HCT116 (cell line): ENCODE measurements around the gene DNAJC25. TPM values are rescaled to one million over a fixed set of nuclear protein-coding genes. Genes with fewer than 3 reads are reported as not detected.

ENCODE experiments used
- ATAC-seq: fragments of 200-7000 bp; cut with Tn5 transposase; 2 replicates; pipeline ENCODE4 v1.9.1; 2020; ENCODE audit warnings: mild to moderate bottlenecking, moderate library complexity
- BruUV-seq: library from RNA; stranded (reverse); fragments of 400-500 nt; replicated peaks from 2 replicates; lab custom pipeline; 2021; lab: Mats Ljungman, UMichigan
- CTCF ChIA-PET: fragments of 300-600 bp; sonication (Branson Sonifier 250); formaldehyde crosslinking; loops from one replicate; lab custom pipeline; 2021; ENCODE audit warnings: antibody characterized with exemption; lab: Charles Lee
- POLR2A ChIA-PET: fragments of 300-600, 350-600 bp; sonication (Branson Sonifier 250); formaldehyde crosslinking; loops from one replicate; lab custom pipeline; 2021; ENCODE audit warnings: antibody characterized with exemption; lab: Charles Lee
- RAD21 ChIA-PET, 2 experiments: fragments of 300-600 bp; sonication (Branson Sonifier 250); formaldehyde crosslinking; loops; one replicate each; lab custom pipeline; 2023; ENCODE audit warnings: low total read pairs in 2 of 2; ENCODE audit not compliant: uncharacterized antibody in 2 of 2, unreplicated experiment in 2 of 2, low non-redundant PET in 1 of 2; lab: Charles Lee
- DNase-seq: peaks from one replicate; pipeline ENCODE4 v3.0.0-alpha.2; 2010; ENCODE audit warnings: low read depth, low spot score
- H2AFZ ChIP-seq: fragments of 200-600 bp; shearing (Covaris generic), sonication (generic); 2 replicates; pipeline ENCODE4 v1.6.1; 2017; ENCODE audit warnings: low read depth, mixed run types, mixed read lengths, antibody characterized with exemption, low read length; ENCODE audit not compliant: poor library complexity, severe bottlenecking
- H3K27ac ChIP-seq: 2 replicates; pipeline ENCODE4 v1.5.1; 2012; ENCODE audit warnings: low read depth, low read length
- H3K27me3 ChIP-seq: fragments of 200-600 bp; sonication (generic); 2 replicates; pipeline ENCODE4 v1.6.1; 2016; ENCODE audit warnings: mixed run types, low read length, mixed read lengths; ENCODE audit not compliant: insufficient read depth
- H3K36me3 ChIP-seq, 2 experiments: fragments of 200-500 bp in 1 of 2; fragments of 200-600 bp in 1 of 2; sonication (Bioruptor generic) in 1 of 2; sonication (generic) in 1 of 2; 2 replicates each; pipeline versions ENCODE4 v1.5.1 to v1.6.1; 2014 to 2016; ENCODE audit warnings: low read length in 2 of 2, inconsistent platforms in 1 of 2, mixed read lengths in 1 of 2, mixed run types in 1 of 2; ENCODE audit not compliant: insufficient read depth in 2 of 2, control insufficient read depth in 1 of 2
- H3K4me1 ChIP-seq, 2 experiments: fragments of 200-600 bp in 1 of 2; sonication (generic) in 1 of 2; 2 replicates each; pipeline versions ENCODE4 v1.5.1 to v1.6.1; 2012 to 2017; ENCODE audit warnings: low read length in 2 of 2, inconsistent platforms in 1 of 2, mild to moderate bottlenecking in 1 of 2, mixed read lengths in 1 of 2, mixed run types in 1 of 2, moderate library complexity in 1 of 2; ENCODE audit not compliant: insufficient read depth in 2 of 2, control insufficient read depth in 1 of 2
- H3K4me2 ChIP-seq: fragments of 200-600 bp; sonication (generic); 2 replicates; pipeline ENCODE4 v1.6.1; 2017; ENCODE audit warnings: mixed run types, low read length, mixed read lengths
- H3K4me3 ChIP-seq, 2 experiments: fragments of 200-600 bp in 1 of 2; sonication (generic) in 1 of 2; replicated peaks in 1 of 2; 2 replicates each; pipeline ENCODE4 v1.5.1; 2011 to 2016; ENCODE audit warnings: low read length in 2 of 2, control low read depth in 1 of 2, low read depth in 1 of 2, mild to moderate bottlenecking in 1 of 2, mixed read lengths in 1 of 2, mixed run types in 1 of 2
- H3K79me2 ChIP-seq: fragments of 200-600 bp; sonication (generic); 2 replicates; pipeline ENCODE4 v1.6.1; 2017; ENCODE audit warnings: mild to moderate bottlenecking, mixed run types, low read length, moderate library complexity, mixed read lengths; ENCODE audit not compliant: insufficient read depth
- H3K9ac ChIP-seq: fragments of 200-600 bp; sonication (generic); 2 replicates; pipeline ENCODE4 v1.6.1; 2016; ENCODE audit warnings: low read length, mixed read lengths
- H3K9me2 ChIP-seq: fragments of 200-600 bp; sonication (generic), shearing (Covaris generic); 2 replicates; pipeline ENCODE4 v1.6.1; 2017; ENCODE audit warnings: mixed run types, mild to moderate bottlenecking, moderate library complexity; ENCODE audit not compliant: insufficient read depth
- H3K9me3 ChIP-seq, 2 experiments: fragments of 200-500 bp in 1 of 2; fragments of 200-600 bp in 1 of 2; sonication (Bioruptor generic) in 1 of 2; sonication (generic) in 1 of 2; 2 replicates each; pipeline ENCODE4 v1.6.1; 2014 to 2017; ENCODE audit warnings: low read length in 2 of 2, mixed read lengths in 2 of 2, inconsistent platforms in 1 of 2, low read depth in 1 of 2, mild to moderate bottlenecking in 1 of 2, mixed run types in 1 of 2, moderate library complexity in 1 of 2; ENCODE audit not compliant: control insufficient read depth in 1 of 2, insufficient read depth in 1 of 2
- H4K20me1 ChIP-seq: fragments of 200-600 bp; sonication (generic), shearing (Covaris generic); 2 replicates; pipeline ENCODE4 v1.6.1; 2017; ENCODE audit warnings: mixed run types, mild to moderate bottlenecking, moderate library complexity; ENCODE audit not compliant: insufficient read depth
- ATF3 ChIP-seq: IDR thresholded peaks from 2 replicates; pipeline ENCODE4 v1.6.1; 2012
- CBX3 ChIP-seq: IDR thresholded peaks from 2 replicates; pipeline ENCODE4 v1.6.1; 2012; ENCODE audit warnings: low read depth
- CEBPB ChIP-seq: IDR thresholded peaks from 2 replicates; pipeline ENCODE4 v1.6.1; 2012; ENCODE audit warnings: low read depth
- CTCF ChIP-seq, 3 experiments: fragments of 200-600 bp in 1 of 3; sonication (generic) in 1 of 3; IDR thresholded peaks in 2 of 3; conservative IDR thresholded peaks in 1 of 3; 2 replicates each; pipeline ENCODE4 v1.5.1; 2012 to 2017; ENCODE audit warnings: low read depth in 2 of 3, low read length in 2 of 3, antibody characterized with exemption in 1 of 3, borderline replicate concordance in 1 of 3, control low read depth in 1 of 3, mild to moderate bottlenecking in 1 of 3, mixed read lengths in 1 of 3, mixed run types in 1 of 3, moderate library complexity in 1 of 3; ENCODE audit not compliant: insufficient read depth in 1 of 3
- ELF1 ChIP-seq: IDR thresholded peaks from 2 replicates; pipeline ENCODE4 v1.6.1; 2012; ENCODE audit warnings: low read depth, borderline replicate concordance
- EZH2 ChIP-seq: fragments of 200-600 bp; sonication (generic); IDR thresholded peaks from 2 replicates; pipeline ENCODE4 v1.6.1; 2017; ENCODE audit warnings: antibody characterized with exemption, mixed run types
- EZH2phosphoT487 ChIP-seq: fragments of 200-600 bp; IDR thresholded peaks from 2 replicates; pipeline ENCODE4 v1.6.1; 2018; ENCODE audit warnings: antibody characterized with exemption, borderline replicate concordance
- FOSL1 ChIP-seq: IDR thresholded peaks from 2 replicates; pipeline ENCODE4 v1.6.1; 2012; ENCODE audit warnings: low read depth
- JUND ChIP-seq: IDR thresholded peaks from 2 replicates; pipeline ENCODE4 v1.6.1; 2012
- MAX ChIP-seq: IDR thresholded peaks from 2 replicates; pipeline ENCODE4 v1.6.1; 2012
- POLR2A ChIP-seq: IDR thresholded peaks from 2 replicates; pipeline ENCODE4 v1.7.0; 2011; ENCODE audit warnings: borderline replicate concordance; ENCODE audit not compliant: insufficient read depth, insufficient read length; ENCODE audit errors: extremely low read depth
- RAD21 ChIP-seq: IDR thresholded peaks from 2 replicates; pipeline ENCODE4 v1.6.1; 2012; ENCODE audit warnings: low read depth, mild to moderate bottlenecking
- REST ChIP-seq: IDR thresholded peaks from 2 replicates; pipeline ENCODE4 v1.6.1; 2012; ENCODE audit warnings: low read depth
- SIN3A ChIP-seq: IDR thresholded peaks from 2 replicates; pipeline ENCODE4 v1.6.1; 2012; ENCODE audit warnings: low read depth
- SP1 ChIP-seq: IDR thresholded peaks from 2 replicates; pipeline ENCODE4 v1.6.1; 2012; ENCODE audit warnings: low read depth
- TCF7L2 ChIP-seq: IDR thresholded peaks from 2 replicates; pipeline ENCODE4 v1.7.0; 2011; ENCODE audit warnings: borderline replicate concordance, inconsistent platforms; ENCODE audit not compliant: insufficient read depth, insufficient read length; ENCODE audit errors: extremely low read depth
- ZFX ChIP-seq: fragments of 450-650 bp; IDR thresholded peaks from 2 replicates; pipeline ENCODE4 v1.6.1; 2017
- ZNF274 ChIP-seq: fragments of 200-500 bp; sonication (Bioruptor generic); IDR thresholded peaks from 2 replicates; pipeline ENCODE4 v1.6.1; 2014; ENCODE audit warnings: mild to moderate bottlenecking, low read depth, low read length, inconsistent platforms
- intact Hi-C: fragments of 100-400 bp; cut with micrococcal nuclease; formaldehyde crosslinking; loops from 2 replicates; pipeline ENCODE4 v1.10.0; 2022
- total RNA-seq: library from RNA; stranded (reverse); gene quantifications from one replicate; pipeline ENCODE4 v1.2.1, GENCODE V29; 2021; ENCODE audit not compliant: unreplicated experiment

DNAJC25 gene
- total RNA-seq, 1 experiment from 2014 or later: 7.1 TPM

GRCh38 chr9:111582888-111583287 lies 48.2 kb upstream of the DNAJC25 start:
- no peaks in the 10 kb centered on the region for H3K4me1 ChIP-seq
- BruUV-seq: no TSS peak
- H3K27ac ChIP-seq: no peak overlapping the region
- H3K9me2 ChIP-seq: no peaks in the 10 kb centered on the region
- no peaks in the 10 kb centered on the region for H3K79me2 ChIP-seq
- DNase-seq (no peak), ATAC-seq (no peak)
- no peak for TF ChIP-seq FOSL1
- TF ChIP-seq, all 23 proteins: peak for 0
- Histone ChIP-seq H4K20me1 (no peaks in the 10 kb centered on the region), H3K4me3 (no peak overlapping the region), H3K27me3 (no peaks in the 10 kb centered on the region), H2AFZ (no peak overlapping the region), H3K9ac (no peak overlapping the region), H3K9me3 (no peaks in the 10 kb centered on the region), H3K36me3 (peaks cover 44 to 47% of the 10 kb centered on the region in 2 experiments; a peak in 3 of 4 replicates), H3K4me2 (no peak overlapping the region)
- CTCF ChIA-PET: no interaction called here
- RAD21 ChIA-PET: no interaction called here
- intact Hi-C loops: no loop called here
- POLR2A ChIA-PET: no interaction called here

- H3K4me2 ChIP-seq: no peak overlapping the region
- H4K20me1 ChIP-seq: no peaks in the 10 kb centered on the region
- intact Hi-C loops: no loop called here
- CTCF ChIA-PET: no interaction called here
- no peak overlapping the region for H2AFZ ChIP-seq
- ATAC-seq: no peak
- peaks cover 35 to 36% of the 10 kb centered on the region in 2 experiments for H3K36me3 ChIP-seq
- no peaks in the 10 kb centered on the region for H3K79me2 ChIP-seq
- POLR2A ChIA-PET: no interaction called here
- no peak for DNase-seq
- H3K27me3 ChIP-seq: no peaks in the 10 kb centered on the region
- no peak overlapping the region for H3K27ac ChIP-seq
- H3K4me3 ChIP-seq: no peak overlapping the region
- BruUV-seq: no TSS peak
- H3K9ac ChIP-seq: no peak overlapping the region
- RAD21 ChIA-PET: no interaction called here
- H3K9me3 ChIP-seq: no peaks in the 10 kb centered on the region
- no peaks in the 10 kb centered on the region for H3K9me2 ChIP-seq
- no peaks in the 10 kb centered on the region for H3K4me1 ChIP-seq
- no peak for TF ChIP-seq CTCF (IDR thresholded peaks at IDR 0.05 in 2 of 3, conservative IDR thresholded peaks at IDR 0.05 in 1 of 3; ENCODE audit: borderline replicate concordance in 1 of 3, insufficient read depth in 1 of 3, low read depth in 2 of 3, low read length in 2 of 3)
- TF ChIP-seq ZNF274: no peak
- TF ChIP-seq SP1: no peak
- TF ChIP-seq EZH2: no peak
- no peak for TF ChIP-seq TCF7L2
- no peak for TF ChIP-seq ELF1
- TF ChIP-seq POLR2A: no peak
- no peak for TF ChIP-seq CBX3
- TF ChIP-seq CEBPB: no peak
- TF ChIP-seq JUND: no peak
- TF ChIP-seq EZH2phosphoT487: no peak
- no peak for TF ChIP-seq RAD21
- TF ChIP-seq MAX: no peak
- TF ChIP-seq ATF3: no peak
- no peak for TF ChIP-seq REST
- no peak for TF ChIP-seq ZFX
- no peak for TF ChIP-seq SIN3A
These were observed 44.8 kb upstream of the DNAJC25 start for GRCh38 chr9:111586378-111586777.
